NCI-H446 (cell line): ENCODE data around the gene RPL11.
"Not testable (repeated sequence)": the region's sequence is repeated elsewhere in the genome, so short reads cannot be mapped to it uniquely, and the experiment has no call there.

ENCODE experiments used
- DNase-seq, 2 experiments: peaks; one replicate each; lab custom pipeline; 2025; lab: John Stamatoyannopoulos, UW

RPL11 gene

DNA sequence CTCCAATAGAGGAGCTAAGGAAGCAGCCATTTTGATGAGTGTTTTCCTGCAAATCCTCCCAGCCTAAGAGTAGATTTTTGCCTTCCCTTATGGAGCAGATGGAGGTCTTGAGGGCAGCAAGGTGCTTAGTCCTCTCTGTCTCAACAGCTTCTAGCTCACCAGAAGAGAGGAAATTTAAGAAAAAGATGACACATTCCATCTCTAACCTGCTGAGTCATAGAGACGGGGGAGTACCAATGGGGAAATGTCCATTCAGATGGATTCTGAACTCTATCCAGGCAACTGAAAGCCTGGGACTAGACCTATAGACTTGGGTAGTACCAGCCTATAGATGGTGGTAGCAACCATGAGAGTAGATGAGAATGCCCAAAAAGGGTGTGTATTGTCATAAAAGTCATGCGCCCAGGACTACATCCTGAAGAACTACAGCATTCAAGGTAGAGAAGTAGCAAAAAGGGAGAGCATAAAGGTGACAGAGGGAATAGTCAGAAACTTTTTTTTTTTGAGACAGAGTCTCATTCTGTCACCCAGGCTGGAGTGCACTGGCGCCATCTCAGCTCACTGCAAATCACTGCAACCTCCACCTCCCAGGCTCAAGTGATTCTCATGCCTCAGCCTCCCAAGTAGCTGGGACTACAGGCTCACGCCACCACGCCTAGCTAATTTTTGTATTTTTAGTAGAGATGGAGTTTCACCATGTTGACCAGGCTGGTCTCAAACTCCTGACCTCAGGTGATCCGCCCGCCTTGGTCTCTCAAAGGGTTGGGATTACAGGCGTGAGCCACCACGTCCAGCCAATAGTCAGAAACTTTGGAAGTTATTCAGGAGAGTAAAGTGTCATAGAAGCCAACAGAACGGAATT lies 41.0 kb downstream of the RPL11 start:
- DNase-seq, result no peak

DNA sequence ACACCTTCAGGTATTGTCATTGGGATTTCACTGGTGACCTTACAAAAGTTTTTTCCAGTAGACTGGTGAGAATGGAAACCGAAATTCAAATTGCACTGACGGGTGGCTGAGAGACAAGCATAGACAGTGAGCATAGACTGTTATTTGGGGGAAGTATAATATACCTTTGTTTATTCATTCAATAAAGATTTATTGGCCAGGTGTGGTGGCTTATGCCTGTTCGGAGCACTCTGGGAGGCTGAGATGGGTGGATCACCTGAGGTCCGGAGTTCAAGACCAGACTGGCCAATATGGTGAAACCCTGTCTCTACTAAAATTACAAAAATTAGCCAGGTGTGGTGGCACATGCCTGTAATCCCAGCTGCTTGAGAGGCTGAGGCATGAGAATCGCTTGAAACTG lies 41.7 kb downstream of the RPL11 start:
- not testable (repeated sequence) for DNase-seq

DNA sequence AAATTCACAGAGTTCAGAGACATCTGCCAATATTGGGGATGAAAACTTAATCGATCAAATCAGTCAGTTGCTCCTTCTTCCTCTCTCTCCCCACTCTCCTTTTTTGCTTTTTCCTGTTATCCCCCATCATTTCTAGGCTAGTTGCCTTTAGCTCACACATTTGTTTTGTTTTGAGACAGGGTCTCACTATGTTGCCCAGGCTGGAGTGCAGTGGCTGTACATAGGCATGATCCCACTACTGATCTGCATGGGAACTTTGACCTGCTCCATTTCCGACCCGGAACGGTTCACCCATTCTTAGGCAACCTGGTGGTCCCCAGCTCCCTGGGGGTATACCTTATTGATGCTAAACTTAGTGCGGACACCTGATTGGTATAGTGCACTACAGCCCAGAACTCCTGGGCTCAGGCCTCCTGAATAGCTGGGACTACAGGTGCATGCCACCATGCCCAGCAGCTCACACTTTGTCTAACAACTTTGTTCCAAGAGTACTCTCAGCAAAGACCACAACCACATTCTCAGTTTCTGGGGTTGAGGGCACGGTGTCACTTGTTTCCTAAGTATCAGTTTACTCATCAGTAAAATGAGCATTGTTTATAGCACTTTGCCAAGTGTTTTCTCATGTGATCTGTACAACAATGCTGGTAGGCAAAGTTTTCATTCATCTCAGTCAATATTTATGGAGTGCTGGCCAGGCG lies 45.0 kb downstream of the RPL11 start:
- DNase-seq, result no peak

DNA sequence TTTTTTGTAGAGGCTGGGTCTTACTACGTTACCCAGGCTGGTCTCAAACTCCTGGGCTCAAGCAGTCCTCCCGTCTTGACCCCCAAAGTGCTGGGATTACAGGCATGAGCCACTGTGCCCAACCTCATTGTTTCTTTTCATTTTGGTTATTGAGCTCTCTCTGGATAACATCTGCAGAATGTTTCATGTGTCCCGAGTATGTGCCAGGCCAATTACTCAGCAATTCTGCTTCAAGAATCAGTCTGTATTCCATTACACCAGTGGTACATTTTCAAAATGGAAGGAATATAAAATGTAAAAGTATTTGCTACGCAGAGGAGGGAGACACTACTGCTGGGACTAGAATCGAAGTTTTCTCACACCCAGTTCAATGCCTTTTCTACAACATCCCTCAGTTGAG lies 50.0 kb downstream of the RPL11 start:
- no peak for DNase-seq

DNA sequence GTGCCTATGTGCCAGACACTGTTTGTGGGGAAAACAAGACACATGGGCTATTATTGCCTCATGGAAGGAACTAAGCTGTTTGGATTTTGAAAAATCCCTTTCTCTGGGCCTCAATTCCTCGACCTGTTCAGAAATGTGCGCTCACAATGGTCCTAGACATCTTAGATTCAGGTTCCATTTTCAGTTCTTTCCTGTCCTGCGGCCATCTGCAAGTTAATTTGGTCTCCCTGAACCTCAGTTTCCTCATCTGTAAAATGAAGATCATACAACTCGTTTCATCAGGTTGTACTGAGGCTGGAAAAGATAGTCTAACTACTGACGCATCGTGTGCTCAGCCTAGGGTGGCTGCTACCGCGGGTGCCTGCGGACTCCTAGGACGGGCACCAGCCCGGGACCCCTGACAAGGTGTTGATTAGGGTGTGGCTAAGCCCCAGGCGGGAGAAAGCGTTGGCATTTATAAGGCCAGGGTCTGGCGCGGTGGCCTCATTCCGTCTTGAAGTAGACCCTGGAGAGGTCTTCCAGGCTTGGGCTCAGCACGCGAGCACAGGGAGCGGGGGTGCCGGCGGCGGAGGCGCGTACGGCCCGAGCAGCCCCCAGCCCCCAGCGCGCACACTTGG lies 51.2 kb downstream of the RPL11 start:
- no peak for DNase-seq

DNA sequence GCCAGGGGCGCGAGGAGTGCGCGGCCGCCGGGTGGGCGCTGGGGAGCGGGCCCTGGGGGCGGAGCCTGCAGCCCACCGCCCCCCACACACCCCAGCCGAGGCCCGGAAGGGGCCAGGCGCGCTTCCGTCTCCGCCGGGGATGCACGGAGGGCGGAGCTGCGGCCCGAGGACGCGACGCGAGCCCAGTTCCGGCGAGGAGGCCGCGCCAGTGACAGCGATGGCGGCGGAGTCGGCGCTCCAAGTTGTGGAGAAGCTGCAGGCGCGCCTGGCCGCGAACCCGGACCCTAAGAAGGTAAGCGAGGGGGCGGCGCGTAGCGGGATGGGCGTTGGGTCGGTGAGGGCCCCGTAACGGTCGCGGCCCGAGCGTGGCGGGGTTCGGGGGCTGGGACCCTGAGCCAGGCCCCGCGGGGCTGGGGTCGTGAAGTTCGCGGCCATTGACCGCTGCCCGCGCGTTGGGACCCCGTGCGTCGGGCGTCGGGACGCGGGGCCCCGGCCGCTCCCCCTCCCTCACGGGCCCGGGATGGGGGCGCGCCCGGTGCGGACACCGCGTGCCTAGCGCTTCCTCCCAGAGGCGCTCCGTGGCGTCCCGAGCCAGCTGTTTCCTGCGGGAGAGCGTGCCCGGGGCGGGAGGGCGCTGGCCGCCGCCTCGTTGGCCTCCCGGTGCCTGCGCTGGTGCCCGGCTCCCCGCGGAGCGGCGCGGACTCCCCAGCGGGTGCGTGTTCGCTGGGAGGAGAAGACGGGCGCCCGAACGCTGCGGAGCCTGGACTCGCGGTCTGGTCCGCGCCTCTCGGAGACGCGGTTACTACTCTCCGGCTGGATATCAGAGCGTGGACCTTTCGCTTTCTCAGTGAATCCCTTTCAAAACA lies 51.9 kb downstream of the RPL11 start, which contains the start of gene ELOA:
ELOA (plus strand) TSS at position 185 of the 866 bp plus-strand sequence; CDS start at position 218, 33 bp downstream.
- DNase-seq, result peak; percentile 60 to 83

DNA sequence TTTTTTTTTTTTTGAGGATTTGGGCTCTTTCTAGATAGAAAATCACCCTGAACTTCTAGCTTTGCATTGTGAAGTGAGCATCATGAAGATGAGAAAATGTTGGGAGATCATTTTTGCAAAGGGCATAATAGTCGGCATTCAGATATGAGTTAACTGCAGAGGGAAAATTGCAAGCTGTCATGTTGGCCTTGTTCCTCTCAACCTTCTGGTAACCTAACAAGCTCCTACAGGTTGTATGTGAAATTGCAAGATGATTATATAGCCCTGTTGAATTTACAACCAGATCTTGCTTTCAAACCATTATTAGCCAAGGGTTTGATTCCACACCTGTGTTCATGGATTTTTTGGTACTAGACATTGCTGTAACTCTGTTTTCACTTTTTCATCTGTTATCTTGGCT lies 53.9 kb downstream of the RPL11 start:
- DNase-seq, result peak in 1 of 2 experiments; percentile 37
